T-helper 1 cell (primary cell): ENCODE measurements around the gene DDX39B.

Experiments used
- DNase-seq, 5 donors: peaks; one replicate each; pipeline ENCODE4 v3.0.0-alpha.2; 2012 to 2020

DDX39B gene

DNA sequence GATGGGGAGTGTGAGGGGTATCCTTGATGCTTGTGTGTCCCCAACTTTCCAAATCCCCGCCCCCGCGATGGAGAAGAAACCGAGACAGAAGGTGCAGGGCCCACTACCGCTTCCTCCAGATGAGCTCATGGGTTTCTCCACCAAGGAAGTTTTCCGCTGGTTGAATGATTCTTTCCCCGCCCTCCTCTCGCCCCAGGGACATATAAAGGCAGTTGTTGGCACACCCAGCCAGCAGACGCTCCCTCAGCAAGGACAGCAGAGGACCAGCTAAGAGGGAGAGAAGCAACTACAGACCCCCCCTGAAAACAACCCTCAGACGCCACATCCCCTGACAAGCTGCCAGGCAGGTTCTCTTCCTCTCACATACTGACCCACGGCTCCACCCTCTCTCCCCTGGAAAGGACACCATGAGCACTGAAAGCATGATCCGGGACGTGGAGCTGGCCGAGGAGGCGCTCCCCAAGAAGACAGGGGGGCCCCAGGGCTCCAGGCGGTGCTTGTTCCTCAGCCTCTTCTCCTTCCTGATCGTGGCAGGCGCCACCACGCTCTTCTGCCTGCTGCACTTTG, 33.6 kb upstream of the DDX39B start, which contains the start of gene TNF:
TSS of gene TNF (plus strand) at position 231 of the 567 bp plus-strand sequence. CDS start at position 408, 177 bp downstream.
- peak; percentile 62 to 89 (median 70) for DNase-seq

DNA sequence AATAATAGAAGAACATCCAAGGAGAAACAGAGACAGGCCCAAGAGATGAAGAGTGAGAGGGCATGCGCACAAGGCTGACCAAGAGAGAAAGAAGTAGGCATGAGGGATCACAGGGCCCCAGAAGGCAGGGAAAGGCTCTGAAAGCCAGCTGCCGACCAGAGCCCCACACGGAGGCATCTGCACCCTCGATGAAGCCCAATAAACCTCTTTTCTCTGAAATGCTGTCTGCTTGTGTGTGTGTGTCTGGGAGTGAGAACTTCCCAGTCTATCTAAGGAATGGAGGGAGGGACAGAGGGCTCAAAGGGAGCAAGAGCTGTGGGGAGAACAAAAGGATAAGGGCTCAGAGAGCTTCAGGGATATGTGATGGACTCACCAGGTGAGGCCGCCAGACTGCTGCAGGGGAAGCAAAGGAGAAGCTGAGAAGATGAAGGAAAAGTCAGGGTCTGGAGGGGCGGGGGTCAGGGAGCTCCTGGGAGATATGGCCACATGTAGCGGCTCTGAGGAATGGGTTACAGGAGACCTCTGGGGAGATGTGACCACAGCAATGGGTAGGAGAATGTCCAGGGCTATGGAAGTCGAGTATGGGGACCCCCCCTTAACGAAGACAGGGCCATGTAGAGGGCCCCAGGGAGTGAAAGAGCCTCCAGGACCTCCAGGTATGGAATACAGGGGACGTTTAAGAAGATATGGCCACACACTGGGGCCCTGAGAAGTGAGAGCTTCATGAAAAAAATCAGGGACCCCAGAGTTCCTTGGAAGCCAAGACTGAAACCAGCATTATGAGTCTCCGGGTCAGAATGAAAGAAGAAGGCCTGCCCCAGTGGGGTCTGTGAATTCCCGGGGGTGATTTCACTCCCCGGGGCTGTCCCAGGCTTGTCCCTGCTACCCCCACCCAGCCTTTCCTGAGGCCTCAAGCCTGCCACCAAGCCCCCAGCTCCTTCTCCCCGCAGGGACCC, 32.6 kb upstream of the DDX39B start:
- DNase-seq, result no peak

DNA sequence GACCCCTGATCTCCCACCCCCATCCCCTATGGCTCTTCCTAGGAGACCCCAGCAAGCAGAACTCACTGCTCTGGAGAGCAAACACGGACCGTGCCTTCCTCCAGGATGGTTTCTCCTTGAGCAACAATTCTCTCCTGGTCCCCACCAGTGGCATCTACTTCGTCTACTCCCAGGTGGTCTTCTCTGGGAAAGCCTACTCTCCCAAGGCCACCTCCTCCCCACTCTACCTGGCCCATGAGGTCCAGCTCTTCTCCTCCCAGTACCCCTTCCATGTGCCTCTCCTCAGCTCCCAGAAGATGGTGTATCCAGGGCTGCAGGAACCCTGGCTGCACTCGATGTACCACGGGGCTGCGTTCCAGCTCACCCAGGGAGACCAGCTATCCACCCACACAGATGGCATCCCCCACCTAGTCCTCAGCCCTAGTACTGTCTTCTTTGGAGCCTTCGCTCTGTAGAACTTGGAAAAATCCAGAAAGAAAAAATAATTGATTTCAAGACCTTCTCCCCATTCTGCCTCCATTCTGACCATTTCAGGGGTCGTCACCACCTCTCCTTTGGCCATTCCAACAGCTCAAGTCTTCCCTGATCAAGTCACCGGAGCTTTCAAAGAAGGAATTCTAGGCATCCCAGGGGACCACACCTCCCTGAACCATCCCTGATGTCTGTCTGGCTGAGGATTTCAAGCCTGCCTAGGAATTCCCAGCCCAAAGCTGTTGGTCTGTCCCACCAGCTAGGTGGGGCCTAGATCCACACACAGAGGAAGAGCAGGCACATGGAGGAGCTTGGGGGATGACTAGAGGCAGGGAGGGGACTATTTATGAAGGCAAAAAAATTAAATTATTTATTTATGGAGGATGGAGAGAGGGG, 31.7 kb upstream of the DDX39B start:
- DNase-seq, result no peak

DNA sequence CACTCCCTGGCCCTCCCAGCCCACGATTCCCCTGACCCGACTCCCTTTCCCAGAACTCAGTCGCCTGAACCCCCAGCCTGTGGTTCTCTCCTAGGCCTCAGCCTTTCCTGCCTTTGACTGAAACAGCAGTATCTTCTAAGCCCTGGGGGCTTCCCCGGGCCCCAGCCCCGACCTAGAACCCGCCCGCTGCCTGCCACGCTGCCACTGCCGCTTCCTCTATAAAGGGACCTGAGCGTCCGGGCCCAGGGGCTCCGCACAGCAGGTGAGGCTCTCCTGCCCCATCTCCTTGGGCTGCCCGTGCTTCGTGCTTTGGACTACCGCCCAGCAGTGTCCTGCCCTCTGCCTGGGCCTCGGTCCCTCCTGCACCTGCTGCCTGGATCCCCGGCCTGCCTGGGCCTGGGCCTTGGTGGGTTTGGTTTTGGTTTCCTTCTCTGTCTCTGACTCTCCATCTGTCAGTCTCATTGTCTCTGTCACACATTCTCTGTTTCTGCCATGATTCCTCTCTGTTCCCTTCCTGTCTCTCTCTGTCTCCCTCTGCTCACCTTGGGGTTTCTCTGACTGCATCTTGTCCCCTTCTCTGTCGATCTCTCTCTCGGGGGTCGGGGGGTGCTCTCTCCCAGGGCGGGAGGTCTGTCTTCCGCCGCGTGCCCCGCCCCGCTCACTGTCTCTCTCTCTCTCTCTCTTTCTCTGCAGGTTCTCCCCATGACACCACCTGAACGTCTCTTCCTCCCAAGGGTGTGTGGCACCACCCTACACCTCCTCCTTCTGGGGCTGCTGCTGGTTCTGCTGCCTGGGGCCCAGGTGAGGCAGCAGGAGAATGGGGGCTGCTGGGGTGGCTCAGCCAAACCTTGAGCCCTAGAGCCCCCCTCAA, 30.5 kb upstream of the DDX39B start, which contains the start of gene LTA:
TSS of gene LTA (plus strand) at position 249 of the 871 bp plus-strand sequence. CDS start at position 703, 454 bp downstream.
- DNase-seq, result peak; percentile 61 to 84 (median 71)

DNA sequence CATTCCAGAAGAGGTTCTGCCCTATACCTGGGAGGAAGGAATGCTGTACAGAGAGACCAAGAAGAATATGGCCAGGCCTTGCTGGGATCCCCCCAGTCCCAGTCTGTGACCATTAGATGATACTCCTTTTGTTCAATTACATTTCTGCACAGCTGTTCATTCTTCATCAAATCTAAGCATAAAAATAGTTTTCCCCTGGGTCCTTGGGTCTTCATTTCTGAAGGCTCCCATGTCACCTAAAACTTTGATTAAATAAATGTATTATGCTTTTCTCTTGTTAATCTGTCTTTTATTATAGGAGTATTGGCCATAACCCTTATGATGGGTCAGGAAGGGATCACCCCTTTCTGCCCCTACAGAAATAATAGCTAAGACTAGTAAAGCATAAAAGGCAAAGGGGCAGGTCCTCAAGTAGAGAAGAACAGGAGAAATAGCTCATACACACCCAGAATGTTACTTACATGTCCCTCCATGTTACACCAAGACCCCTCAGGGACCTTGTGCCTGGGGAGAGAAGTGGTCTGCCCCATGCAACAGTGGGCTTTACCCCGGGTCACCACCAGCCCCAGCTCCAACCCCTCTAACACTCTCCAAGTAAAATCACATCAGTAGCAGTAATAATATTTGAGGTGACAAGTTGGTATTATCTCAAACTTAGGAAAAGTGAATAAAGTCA, 28.2 kb upstream of the DDX39B start:
- DNase-seq, result no peak

DNA sequence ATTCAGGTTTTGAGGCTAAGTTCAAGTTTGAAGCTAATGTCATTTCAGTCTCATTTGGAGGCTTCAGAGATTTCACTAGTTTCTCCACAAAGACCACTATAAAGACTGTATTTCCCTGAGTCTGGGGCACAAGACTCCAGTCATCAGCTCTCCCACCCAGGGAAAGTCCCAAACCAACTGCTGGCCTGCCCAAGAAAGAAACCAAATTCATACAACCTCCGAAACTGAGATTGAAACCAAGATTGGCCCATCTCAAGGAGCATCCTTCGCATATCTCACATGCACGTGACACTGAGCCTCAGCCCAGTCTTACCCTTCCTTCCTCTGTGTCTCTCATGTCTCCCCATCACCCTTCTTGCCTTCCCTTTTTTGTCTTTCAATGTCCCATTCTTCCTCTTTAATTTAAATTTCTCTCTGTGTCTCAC, 26.7 kb upstream of the DDX39B start:
- DNase-seq, result peak; percentile 54 to 90 (median 71)

DNA sequence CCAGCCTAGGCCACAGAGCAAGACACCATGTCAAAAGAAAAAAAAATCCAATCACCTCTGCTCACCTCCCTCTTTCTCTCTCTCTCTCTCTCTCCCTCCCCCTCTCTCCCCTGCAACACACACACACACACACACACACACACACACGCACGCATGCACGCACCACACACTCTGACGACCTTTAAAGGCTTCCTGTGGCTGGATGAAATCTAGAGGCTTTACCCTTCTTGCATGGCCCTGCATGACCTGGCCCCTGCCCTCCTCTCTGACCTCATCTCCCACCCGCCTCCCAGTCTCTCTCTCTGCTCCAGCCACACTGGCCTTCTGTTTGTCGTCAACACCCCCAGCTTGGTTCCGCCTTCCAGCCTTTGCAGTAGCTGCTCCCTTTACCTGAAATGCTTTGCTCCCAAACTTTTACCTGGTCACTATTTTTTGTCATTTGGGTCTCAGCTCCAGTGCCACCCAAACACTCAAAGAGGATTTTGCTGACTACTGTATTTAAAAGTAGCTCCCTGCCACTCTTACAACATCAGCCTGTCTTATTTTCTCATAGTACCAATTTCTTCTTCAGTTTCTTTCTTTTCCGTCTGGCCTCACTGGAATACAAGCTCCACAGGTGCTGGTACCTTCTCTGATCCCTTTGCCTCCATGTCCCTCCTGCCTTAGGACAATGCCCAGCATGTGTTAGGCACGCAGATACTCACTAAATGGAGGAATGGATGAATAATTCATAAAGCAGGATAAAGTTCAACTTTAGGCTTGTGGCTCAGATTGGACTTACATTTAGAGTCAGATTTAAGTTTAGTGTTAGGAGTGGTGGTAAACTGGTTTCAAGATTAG, 25.9 kb upstream of the DDX39B start:
- DNase-seq, result peak in 1 of 5 donors; percentile 61

DNA sequence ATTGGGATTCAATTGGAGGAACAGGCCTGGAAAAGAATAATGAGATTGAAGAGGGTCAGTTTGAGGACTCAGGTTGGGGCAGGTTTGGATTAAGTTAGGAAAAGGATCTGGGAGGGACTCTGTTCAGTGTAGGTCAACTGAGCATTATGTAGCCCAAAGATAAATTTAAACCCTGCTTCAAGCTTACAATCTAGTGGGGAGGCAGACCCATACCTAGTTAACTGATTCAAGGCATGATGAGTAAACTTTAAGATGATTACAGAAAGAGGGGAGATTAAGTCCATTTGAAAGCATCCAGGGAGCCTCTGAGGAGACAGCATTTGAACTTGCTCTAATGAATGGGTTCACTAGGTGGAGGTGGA, 18.9 kb upstream of the DDX39B start:
- DNase-seq, result no peak

DNA sequence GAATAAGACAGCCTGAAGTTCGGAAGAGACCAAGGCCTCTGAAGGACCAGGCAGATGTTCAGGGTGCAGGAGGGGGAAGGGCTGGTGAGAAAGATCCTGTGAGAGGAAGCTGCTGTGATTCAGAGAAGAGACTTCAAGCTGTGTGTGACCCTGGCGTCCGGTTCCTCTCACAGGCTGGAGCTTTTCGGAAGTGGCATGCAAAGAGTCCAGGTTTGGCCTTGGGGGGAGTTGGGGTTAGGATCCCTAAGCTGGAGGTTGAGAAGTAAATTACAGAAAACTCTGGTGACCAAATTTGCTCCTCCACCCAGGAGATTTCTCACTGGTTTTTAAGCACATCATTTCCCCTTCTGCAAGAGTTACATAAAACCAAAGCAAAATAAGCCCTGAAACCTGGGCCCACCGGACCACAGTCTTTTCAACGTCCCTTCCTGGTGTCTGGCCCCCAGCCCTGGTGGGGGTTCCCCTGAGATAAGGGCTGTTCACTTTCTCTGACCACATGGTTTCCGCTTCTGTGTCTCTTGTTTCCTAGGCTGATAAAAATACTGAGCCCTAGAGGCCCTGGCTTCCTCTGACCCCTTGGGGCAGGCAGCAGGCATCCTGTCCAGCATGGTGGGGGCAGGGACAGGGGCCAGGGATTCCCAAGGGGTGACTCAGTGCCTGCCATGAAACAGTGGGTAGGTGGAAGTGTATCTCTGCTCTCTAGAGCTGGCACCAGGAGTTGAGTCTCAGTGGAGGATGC, 18.3 kb upstream of the DDX39B start:
- peak in 1 of 5 donors; percentile 86 for DNase-seq

DNA sequence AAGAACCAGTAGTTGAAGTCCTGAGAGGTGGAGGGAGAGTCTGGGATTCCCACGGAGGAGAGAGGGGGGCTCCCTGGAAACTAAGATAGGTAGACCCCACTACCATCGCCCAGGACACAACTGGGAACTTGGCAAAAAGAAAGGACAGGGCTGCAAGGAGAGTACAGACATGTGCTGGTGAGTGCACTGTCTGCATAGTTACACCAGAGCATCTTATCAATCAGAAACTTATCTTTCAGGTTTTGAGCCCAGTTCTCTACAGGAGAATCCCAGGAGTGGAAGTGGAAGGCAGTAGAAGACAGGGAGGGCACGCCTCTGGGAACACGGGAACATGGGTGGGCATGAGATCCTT, 17.8 kb upstream of the DDX39B start:
- DNase-seq, result no peak

DNA sequence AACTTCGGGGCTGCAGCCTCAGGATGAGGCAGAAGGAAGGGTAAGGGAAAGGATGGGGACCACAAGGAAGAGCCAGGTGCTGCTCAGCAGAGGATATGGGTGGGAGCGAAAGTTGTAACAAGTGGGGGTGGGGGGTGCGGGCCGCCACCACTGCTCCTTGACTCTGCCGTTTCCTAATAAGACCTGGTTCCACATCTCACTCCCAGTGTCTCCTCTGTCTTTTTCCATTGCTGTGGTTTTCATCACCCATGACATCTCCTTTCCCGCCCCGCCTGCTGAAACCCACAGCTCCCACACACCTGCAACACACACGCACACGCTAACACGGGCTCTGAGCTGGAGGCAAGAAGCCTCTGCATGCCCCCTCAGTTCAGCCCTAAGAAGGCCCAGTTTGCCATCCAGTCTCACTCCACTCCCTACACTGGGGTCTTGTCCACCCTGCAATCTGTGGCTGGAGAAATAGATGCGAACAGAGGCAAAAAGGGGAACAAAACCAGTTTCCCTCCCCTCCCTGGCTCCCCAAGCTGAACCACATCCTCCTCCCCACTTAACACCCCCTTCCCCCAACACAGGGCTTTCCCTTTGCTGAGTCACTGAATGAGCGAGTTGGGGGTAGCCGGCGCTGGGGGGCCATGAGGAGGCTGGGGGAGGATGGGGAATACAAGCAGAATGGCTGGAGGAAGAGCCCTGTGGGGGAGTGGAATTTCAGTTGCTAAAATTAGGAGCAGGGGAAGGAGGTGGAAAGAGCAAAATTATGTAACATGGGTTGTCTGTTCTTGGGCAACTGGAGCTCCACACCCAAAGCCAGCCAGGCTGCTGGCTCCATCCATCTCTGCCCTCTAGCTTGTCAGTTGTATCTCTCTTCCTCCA, 17.1 kb upstream of the DDX39B start:
- DNase-seq, result peak; percentile 38 to 77 (median 54)

DNA sequence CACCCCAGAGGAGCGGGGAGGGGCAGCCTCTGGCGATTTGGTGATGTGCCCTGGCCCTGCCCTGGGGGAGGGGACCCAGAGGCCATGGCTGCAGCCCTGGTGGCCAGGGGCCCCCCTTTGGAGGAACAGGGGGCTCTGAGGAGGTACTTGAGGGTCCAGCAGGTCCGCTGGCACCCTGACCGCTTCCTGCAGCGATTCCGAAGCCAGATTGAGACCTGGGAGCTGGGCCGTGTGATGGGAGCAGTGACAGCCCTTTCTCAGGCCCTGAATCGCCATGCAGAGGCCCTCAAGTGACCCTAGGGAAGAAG, 16.5 kb upstream of the DDX39B start:
- DNase-seq, result no peak

DNA sequence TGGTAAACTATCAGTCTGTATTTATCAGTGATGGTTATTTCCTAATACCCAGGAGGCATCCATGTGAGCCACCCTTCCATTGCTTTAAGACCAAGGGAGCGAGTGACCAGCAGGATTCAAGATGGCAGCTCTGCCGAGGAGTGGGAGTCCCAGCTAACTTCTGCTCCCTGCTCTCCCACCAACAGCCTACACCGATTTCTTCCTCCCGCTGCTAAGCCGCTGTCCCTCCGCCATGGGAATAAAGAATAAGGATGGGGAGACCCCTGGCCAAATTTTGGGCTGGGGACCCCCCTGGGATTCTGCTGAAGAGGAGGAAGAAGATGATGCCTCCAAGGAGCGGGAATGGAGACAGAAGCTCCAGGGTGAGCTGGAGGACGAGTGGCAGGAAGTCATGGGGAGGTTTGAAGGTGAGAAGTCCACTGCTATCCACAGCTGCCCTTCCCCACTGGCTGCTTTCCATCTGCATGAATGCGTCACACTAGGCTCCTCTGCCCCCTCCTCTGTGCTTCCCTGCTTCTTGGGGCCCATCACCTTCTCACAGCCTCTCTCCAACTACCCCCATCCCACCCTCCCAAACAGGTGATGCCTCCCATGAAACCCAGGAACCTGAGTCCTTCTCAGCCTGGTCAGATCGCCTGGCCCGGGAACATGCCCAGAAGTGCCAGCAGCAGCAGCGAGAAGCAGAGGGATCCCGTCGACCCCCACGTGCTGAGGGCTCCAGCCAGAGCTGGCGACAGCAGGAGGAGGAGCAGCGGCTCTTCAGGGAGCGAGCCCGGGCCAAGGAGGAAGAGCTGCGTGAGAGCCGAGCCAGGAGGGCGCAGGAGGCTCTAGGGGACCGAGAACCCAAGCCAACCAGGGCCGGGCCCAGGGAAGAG, 15.9 kb upstream of the DDX39B start:
- no peak for DNase-seq

DNA sequence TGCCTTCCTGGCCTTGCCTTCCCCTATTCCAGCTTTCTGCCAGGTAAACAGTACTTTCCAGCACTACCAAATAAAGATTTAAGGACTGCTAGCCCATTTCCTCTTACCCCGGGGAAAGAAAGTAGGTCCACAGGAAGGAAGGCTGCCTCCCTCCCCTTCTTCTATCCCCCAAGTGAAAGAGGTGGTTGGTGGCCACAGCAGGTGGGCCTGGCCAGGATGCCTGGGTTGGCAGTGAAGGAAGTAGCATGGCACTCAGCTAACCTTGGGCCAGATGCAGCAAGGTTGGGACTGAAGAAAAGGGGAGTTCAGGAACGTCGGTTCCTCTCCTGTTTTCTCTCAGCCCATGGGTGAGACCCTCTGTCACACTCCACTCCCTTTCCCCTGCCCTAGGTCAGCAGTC, 14.5 kb upstream of the DDX39B start:
- no peak for DNase-seq

DNA sequence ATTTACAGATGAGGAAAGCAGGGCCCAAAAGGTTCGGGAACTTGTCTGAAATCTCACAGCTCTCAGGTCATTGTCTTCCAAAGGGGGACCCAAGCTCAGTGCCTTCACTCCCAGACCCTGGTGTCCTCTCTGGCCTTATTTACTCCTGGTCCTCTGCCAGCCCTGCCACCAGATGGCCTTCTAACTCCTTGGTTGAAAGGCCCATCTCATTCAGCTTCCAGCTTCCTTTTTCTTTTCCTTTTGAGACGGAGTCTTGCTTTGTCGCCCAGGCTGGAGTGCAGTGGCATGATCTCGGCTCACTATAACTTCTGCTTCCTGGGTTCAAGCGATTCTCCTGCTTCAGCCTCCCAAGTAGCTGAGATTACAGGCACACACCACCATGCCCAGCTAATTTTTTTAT, 9.6 kb upstream of the DDX39B start:
- peak; percentile 37 to 73 (median 48) for DNase-seq

DNA sequence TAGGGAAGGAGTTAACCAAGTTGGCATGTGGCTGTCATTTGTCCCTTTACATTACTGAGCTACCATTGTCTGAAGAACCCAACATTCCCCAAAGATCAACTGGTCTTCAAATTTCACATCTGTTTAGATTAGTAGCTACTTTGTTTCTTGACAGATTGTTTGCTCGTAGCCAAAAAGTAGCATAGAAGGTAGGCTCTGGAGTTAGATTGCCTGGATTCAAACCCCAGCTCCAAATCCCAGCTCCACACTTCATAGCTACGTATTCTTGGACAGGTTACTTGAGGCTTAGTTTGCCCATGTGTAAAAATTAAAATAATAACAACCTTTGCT, 6.7 kb upstream of the DDX39B start:
- no peak for DNase-seq

DNA sequence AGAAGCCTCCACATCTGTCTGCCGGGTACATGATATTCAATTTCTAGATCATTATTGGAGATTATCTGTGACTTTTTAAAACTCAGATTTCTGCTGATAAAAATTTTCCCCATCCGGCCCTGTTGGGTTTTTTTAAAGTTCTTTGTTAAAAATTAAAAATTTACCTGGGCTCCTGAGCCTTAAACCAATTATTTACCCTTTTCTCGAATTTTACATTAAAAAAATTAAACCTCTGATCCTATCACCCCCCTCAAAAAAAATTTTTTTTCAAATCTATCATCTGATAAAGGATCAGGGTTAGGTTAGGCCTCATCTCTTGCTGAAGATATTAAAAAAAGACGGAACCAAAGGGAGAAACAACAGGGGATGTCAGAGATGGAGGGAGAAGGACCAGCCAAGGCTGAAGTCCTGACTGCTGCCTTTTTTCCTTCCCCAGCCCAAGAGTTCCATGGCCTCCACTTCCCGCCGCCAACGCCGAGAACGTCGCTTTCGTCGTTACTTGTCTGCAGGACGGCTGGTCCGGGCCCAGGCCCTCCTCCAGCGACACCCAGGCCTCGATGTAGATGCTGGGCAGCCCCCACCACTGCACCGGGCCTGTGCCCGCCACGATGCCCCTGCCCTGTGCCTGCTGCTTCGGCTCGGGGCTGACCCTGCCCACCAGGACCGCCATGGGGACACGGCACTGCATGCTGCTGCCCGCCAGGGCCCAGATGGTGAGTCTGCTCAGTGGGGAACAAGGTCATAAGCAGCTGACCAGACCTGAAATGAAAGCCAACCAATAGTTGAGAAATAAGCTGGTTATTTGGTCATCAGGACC, 6.1 kb upstream of the DDX39B start:
- DNase-seq, result no peak
